Measurements from ENCODE around the gene TPRX1. TPM values are rescaled to one million over a fixed set of nuclear protein-coding genes. Genes with fewer than 3 reads are reported as not detected.
"Not testable (repeated sequence)": the region's sequence is repeated elsewhere in the genome, so short reads cannot be mapped to it uniquely, and the experiment has no call there.

Gene TPRX1
- total and polyA plus RNA-seq, 9 of the 15 experiments (the other 6 are each of a cell fraction or from before 2014, with no cell fraction given) = not detected

- peak; percentile 23 for FAIRE-seq
- intact Hi-C loops (cut with micrococcal nuclease) (no loop called here), in situ Hi-C loops (cut with MboI) (no loop called here)
- Histone ChIP-seq H3K79me2 (ENCODE audit: control insufficient read depth, insufficient read depth, low read length) (peaks cover 25% of the 10 kb centered on the region), H4K20me1 (replicated peaks; ENCODE audit: control insufficient read depth, insufficient read depth, low read length) (no peaks in the 10 kb centered on the region), H2AFZ (ENCODE audit: low read depth, low read length) (no peak overlapping the region), H3K36me3 (ENCODE audit: control insufficient read depth, insufficient read depth, low read length) (peaks cover 14% of the 10 kb centered on the region; the same call in 2 of the 3 replicates), H3K9me1 (ENCODE audit: control insufficient read depth, insufficient read depth, low read length) (peaks cover under 1% of the 10 kb centered on the region), H3K4me1 (replicated peaks in 1 of 2; ENCODE audit: control insufficient read depth in 2 of 2, insufficient read depth in 2 of 2, low read length in 2 of 2) (peaks cover 11 to 29% of the 10 kb centered on the region in 2 experiments; a peak in 3 of 5 replicates), H3K27ac (ENCODE audit: extremely low read depth, low read depth, low read length) (no peak overlapping the region), H3K9ac (ENCODE audit: insufficient read depth in 1 of 2, low read depth in 2 of 2, low read length in 2 of 2) (no peak overlapping the region), H3K27me3 (ENCODE audit: control insufficient read depth in 2 of 2, insufficient read depth in 2 of 2, low read length in 2 of 2) (no peaks in the 10 kb centered on the region), H3K9me3 (replicated peaks; ENCODE audit: control insufficient read depth, insufficient read depth, low read depth, low read length) (no peaks in the 10 kb centered on the region), H3K4me3 (no peak overlapping the region), H3K4me2 (ENCODE audit: insufficient read depth, low read length) (no peak overlapping the region)
- BruUV-seq (replicated peaks) = no TSS peak
- ChIA-PET POLR2A (no interaction called here), CTCF (ENCODE audit: low intra/inter-chr PET ratio) (no interaction called here)
- DNase-seq (ENCODE audit: extremely low read depth in 1 of 4, low spot score in 3 of 4) = no peak
- TF ChIP-seq RBM17 (IDR thresholded peaks at IDR 0.05; ENCODE audit: borderline replicate concordance, low read depth, low read length) = no peak
- TF ChIP-seq ESRRB (CRISPR knock-in tag; IDR thresholded peaks at IDR 0.05; ENCODE audit: borderline replicate concordance) = no peak
- peak; percentile 54; the same call in 1 of the 2 replicates for TF ChIP-seq FOXJ2 (tag; IDR thresholded peaks at IDR 0.05)
- no peak for TF ChIP-seq ZFP1 (CRISPR knock-in tag; IDR thresholded peaks at IDR 0.05)
- no peak for TF ChIP-seq JUN (IDR thresholded peaks at IDR 0.05; ENCODE audit: borderline replicate concordance, low read depth, low read length)
- no peak for TF ChIP-seq JUN (CRISPR knock-in tag; IDR thresholded peaks at IDR 0.05; ENCODE audit: borderline replicate concordance)
- no peak for ATAC-seq
- WGBS (ENCODE audit: insufficient coverage, low coverage, missing lambda C conversion rate) = 76% methylated on average over 4 of the region's 4 CpGs
Measured at GRCh38 chr19:47776568-47776967, 27.8 kb downstream of the TPRX1 start.

- H3K4me1 ChIP-seq (replicated peaks in 1 of 2; ENCODE audit: control insufficient read depth in 2 of 2, insufficient read depth in 2 of 2, low read length in 2 of 2); ATAC-seq; H3K36me3 ChIP-seq (ENCODE audit: control insufficient read depth, insufficient read depth, low read length); H3K9me1 ChIP-seq (ENCODE audit: control insufficient read depth, insufficient read depth, low read length); DNase-seq (ENCODE audit: extremely low read depth in 1 of 4, low spot score in 3 of 4); H3K27ac ChIP-seq (ENCODE audit: extremely low read depth, low read depth, low read length); FAIRE-seq; H4K20me1 ChIP-seq (replicated peaks; ENCODE audit: control insufficient read depth, insufficient read depth, low read length); intact Hi-C loops (cut with micrococcal nuclease); H2AFZ ChIP-seq (ENCODE audit: low read depth, low read length); H3K27me3 ChIP-seq (ENCODE audit: control insufficient read depth in 2 of 2, insufficient read depth in 2 of 2, low read length in 2 of 2); H3K79me2 ChIP-seq (ENCODE audit: control insufficient read depth, insufficient read depth, low read length); H3K4me3 ChIP-seq; H3K4me2 ChIP-seq (ENCODE audit: insufficient read depth, low read length); H3K9me3 ChIP-seq (replicated peaks; ENCODE audit: control insufficient read depth, insufficient read depth, low read depth, low read length); POLR2A ChIA-PET; CTCF ChIA-PET (ENCODE audit: low intra/inter-chr PET ratio); H3K9ac ChIP-seq (ENCODE audit: insufficient read depth in 1 of 2, low read depth in 2 of 2, low read length in 2 of 2); in situ Hi-C loops (cut with MboI); BruUV-seq (replicated peaks): not testable (repeated sequence)
- 26% methylated on average over 6 of the region's 6 CpGs for WGBS (ENCODE audit: insufficient coverage, low coverage, missing lambda C conversion rate)
- TF ChIP-seq ZNF121 (CRISPR knock-in tag; conservative IDR thresholded peaks at IDR 0.05) = 0 out of 2 replicates have a peak, but pooled peaks have one; percentile 5
Measured at GRCh38 chr19:47771291-47771690, 33.1 kb downstream of the TPRX1 start.
